Skeletal muscle satellite cell (primary cell): ENCODE measurements around the gene ATP8A2.

Experiments used
- H3K27me3 ChIP-seq: 2 replicates; pipeline ENCODE4 v1.7.0; 2013; ENCODE audit warnings: low read length; ENCODE audit not compliant: control insufficient read depth, insufficient read depth
- H3K36me3 ChIP-seq: 2 replicates; pipeline ENCODE4 v1.7.0; 2013; ENCODE audit warnings: mild to moderate bottlenecking, control low read depth, low read length; ENCODE audit not compliant: insufficient read depth
- H3K4me1 ChIP-seq: 2 replicates; pipeline ENCODE4 v1.7.0; 2013; ENCODE audit warnings: low read length; ENCODE audit not compliant: control insufficient read depth, insufficient read depth
- H3K4me2 ChIP-seq: 2 replicates; pipeline ENCODE4 v1.7.0; 2013; ENCODE audit warnings: mild to moderate bottlenecking, low read length
- H3K4me3 ChIP-seq: 2 replicates; pipeline ENCODE4 v1.7.0; 2013; ENCODE audit warnings: low read length
- H3K9ac ChIP-seq: 2 replicates; pipeline ENCODE4 v1.7.0; 2013; ENCODE audit warnings: mild to moderate bottlenecking, low read depth, low read length, moderate library complexity
- H3K9me3 ChIP-seq: replicated peaks from 2 replicates; pipeline ENCODE4 v1.7.0; 2013; ENCODE audit warnings: mild to moderate bottlenecking, control low read depth, low read length

The ATP8A2 gene

DNA sequence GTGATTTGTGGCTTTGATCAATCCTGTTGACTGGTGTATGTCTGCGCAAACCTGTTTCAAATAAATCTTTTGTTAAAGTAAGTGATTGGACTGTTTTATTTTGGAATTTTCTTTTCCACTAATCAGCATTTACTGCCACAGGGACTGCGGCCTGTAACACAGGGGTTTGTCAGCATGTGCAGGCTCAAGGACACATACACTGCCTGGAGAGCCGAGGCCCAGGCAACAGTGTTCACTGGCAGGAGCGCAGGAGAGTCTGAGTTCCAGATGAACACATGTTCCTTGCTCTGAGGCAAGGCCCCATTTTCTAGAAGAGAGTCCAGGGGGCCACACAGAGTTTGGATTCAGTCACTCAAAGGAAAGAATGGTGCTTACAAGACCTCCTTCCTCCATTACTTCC lies 654.0 kb downstream of the ATP8A2 start:
- Histone ChIP-seq H3K27me3 (no peaks in the 10 kb centered on the region), H3K4me3 (no peak overlapping the region), H3K4me2 (no peak overlapping the region), H3K9me3 (no peaks in the 10 kb centered on the region), H3K36me3 (no peaks in the 10 kb centered on the region), H3K9ac (no peak overlapping the region), H3K4me1 (peaks cover 24% of the 10 kb centered on the region)

DNA sequence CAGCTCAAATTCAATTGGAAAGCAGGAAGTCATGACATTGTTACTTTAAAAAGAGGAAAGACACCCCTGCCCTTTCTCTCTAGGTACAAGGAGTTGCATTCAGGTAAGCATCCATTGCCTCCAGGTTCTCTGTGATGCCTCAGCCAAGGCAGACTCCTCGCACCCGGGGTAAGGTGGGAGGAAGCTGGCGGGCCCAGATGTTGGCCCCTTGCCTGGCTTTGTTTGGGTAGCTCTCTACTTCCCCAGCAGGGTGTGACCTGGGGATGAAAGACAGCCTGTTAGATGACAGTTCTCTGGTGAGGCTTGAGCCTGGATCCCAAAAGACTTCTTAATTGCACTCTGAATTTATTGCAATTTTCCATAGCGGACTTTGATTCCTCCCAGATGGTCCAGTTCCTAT lies 654.4 kb downstream of the ATP8A2 start:
- Histone ChIP-seq H3K27me3 (no peaks in the 10 kb centered on the region), H3K9me3 (no peaks in the 10 kb centered on the region), H3K4me1 (peaks cover 20% of the 10 kb centered on the region), H3K4me2 (no peak overlapping the region), H3K4me3 (no peak overlapping the region), H3K9ac (no peak overlapping the region), H3K36me3 (no peaks in the 10 kb centered on the region)

DNA sequence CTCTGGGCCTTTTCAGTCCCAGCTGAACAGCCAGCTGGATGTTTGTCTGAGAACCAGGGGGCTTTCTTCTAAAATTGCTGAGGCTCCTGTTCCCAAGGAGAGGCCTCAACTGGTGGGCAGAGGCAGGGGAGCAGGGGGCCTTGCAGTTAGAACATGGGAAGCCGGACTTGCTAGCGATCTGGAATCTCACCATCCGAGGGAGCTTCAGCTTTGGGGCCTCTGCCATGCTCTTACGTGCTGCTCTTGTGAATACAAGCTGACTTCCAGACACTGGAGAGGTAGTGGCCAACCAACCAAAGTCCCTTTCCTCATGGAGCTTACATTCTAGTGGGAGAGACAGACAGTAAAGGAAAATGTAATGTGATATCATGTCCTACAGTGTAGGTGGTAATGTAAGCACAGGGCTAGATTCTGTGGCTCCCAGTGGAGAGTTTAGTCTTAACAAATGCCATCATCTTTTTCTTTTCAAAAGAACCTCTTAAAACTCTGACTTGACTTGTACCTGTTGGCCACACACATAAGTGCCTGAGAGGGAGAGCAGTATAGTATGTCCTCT lies 657.9 kb downstream of the ATP8A2 start:
- Histone ChIP-seq H3K4me1 (no peaks in the 10 kb centered on the region), H3K9ac (no peak overlapping the region), H3K4me3 (no peak overlapping the region), H3K36me3 (no peaks in the 10 kb centered on the region), H3K9me3 (no peaks in the 10 kb centered on the region), H3K27me3 (no peaks in the 10 kb centered on the region), H3K4me2 (no peak overlapping the region)

DNA sequence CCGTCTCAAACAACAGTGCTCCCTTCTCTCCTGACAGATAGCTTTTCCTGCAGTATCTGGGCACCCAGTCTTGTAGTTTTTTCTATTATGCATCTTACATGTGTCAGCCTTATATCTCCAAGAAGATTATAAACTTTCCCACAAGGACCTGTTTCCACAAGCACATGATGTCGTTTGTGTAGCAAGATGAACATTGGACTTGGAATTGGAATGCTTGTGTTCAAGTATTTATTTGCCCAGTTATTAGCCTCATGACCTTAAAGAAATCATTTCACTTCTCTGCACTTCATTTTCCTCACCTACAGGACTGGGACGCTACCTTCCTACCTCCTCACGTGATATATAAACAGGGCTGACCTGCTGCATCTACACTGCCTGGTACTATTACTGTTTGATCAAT lies 658.6 kb downstream of the ATP8A2 start:
- no peaks in the 10 kb centered on the region for H3K27me3 ChIP-seq
- no peaks in the 10 kb centered on the region for H3K4me1 ChIP-seq
- H3K9ac ChIP-seq, result no peak overlapping the region

DNA sequence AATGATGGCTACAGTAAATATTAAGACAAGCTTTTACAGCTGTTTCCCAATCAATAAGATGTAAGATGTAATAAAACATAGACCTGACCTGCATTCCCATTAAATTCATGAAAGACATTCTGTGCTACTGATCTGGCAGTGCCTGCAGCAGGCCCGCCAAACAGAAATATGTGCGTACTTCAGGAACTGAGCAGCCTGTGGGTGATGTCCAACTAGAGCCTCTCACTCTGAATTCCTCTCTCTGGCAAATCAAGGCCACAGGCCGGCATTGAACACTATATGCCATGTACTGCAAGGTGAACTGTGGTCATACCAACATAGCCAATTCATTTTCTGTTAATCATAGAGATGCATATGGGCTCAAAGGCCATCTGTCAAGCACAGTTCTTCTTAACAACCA lies 662.2 kb downstream of the ATP8A2 start:
- Histone ChIP-seq H3K36me3 (no peaks in the 10 kb centered on the region), H3K4me1 (no peaks in the 10 kb centered on the region), H3K4me2 (no peak overlapping the region), H3K9me3 (no peaks in the 10 kb centered on the region), H3K4me3 (no peak overlapping the region), H3K9ac (no peak overlapping the region), H3K27me3 (no peaks in the 10 kb centered on the region)

More for the DNA sequence above, 658.6 kb downstream of the ATP8A2 start:
- Histone ChIP-seq H3K4me2 (no peak overlapping the region), H3K36me3 (no peaks in the 10 kb centered on the region), H3K9me3 (no peaks in the 10 kb centered on the region), H3K4me3 (no peak overlapping the region)

DNA sequence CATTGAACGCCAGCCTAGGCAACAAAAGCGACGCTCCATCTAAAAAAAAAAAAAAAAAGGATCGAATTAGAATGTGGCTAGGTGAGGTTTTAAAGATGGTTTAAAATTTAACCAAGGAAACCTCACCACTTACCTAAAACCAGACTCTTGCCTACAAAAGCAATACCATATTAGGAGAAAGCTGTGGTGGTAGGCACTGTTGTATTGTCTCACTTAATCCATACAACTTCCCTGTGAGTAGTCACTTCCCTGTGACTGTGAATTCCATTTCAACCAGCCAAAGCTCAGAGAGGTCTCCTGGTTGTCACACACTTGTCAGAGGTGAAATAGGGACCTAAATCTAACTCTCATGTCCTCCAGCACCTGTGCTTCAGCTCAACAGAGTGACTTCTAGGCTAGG lies 664.6 kb downstream of the ATP8A2 start:
- H3K27me3 ChIP-seq, result no peaks in the 10 kb centered on the region
- no peak overlapping the region for H3K4me2 ChIP-seq
- H3K4me1 ChIP-seq, result no peaks in the 10 kb centered on the region
- no peak overlapping the region for H3K4me3 ChIP-seq
- H3K36me3 ChIP-seq, result no peaks in the 10 kb centered on the region
- no peaks in the 10 kb centered on the region for H3K9me3 ChIP-seq
- H3K9ac ChIP-seq, result no peak overlapping the region

DNA sequence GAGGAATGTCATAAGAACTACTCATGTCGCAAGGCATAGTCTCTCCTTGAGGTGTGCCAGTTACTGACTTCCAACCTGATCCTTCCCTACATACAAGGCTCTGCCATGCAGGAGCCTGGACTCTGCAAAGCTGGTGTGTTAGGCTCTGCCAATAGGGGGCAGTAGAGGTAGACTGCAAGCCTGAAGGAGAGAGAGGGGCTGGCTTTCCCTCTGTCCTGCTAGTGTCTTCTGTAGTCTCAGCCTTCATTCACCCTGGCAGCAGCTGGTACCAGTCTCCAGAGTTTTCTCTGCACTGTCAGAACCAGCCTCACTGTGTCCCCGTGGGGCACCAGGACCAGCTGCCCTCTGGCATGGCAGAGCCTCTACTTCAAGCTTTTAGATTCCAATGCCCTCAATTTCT lies 665.5 kb downstream of the ATP8A2 start:
- Histone ChIP-seq H3K9me3 (no peaks in the 10 kb centered on the region), H3K9ac (no peak overlapping the region), H3K36me3 (no peaks in the 10 kb centered on the region), H3K27me3 (no peaks in the 10 kb centered on the region), H3K4me3 (no peak overlapping the region), H3K4me2 (no peak overlapping the region), H3K4me1 (no peaks in the 10 kb centered on the region)

DNA sequence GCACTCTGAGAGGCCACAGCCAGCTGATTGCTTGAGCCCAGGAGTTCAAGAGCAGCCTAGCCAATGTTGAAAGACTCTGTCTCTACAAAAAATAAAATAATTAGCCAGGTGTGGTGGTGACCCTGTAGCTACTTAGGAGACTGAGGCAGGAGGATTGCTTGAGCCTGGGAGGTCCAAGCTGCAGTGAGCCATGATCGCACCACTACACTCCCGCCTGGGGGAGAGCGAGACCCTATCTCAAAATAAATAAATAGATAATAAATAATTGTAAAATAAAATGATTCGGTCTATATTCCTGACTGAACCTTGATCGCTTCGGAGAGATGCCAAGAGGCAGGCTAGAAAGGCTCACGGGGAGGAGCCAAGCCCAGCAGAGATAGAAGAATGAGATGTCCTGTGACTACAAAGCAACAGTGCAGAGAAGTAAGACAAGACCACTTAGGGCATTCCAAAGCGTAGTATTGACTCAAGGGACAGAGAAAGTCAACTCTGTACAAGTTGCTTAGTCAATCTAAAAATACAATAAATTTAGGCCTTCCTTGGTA lies 667.2 kb downstream of the ATP8A2 start:
- no peaks in the 10 kb centered on the region for H3K27me3 ChIP-seq
- no peak overlapping the region for H3K4me3 ChIP-seq
- H3K9me3 ChIP-seq, result no peaks in the 10 kb centered on the region
- no peaks in the 10 kb centered on the region for H3K4me1 ChIP-seq
- H3K36me3 ChIP-seq, result no peaks in the 10 kb centered on the region
- no peak overlapping the region for H3K9ac ChIP-seq
- H3K4me2 ChIP-seq, result no peak overlapping the region

DNA sequence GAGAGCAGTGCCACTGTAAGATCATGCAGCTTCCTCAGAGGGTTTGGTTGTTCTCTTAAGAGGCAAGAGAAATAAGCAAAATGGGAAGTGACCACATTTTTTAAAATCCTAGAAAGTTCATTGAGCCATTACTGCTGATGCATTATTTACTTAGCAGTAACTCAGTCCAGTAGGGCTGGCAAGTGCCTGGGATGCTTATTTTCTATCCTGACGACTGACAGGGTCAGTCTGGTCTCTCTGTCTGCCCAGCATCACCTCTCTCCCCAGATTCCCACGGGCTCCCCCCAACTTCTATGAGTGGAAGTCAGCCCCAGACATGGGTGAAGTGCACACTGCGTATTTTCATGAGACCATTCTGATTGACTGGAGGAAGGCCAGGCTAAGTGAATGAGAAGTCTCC lies 669.7 kb downstream of the ATP8A2 start:
- Histone ChIP-seq H3K4me2 (no peak overlapping the region), H3K27me3 (no peaks in the 10 kb centered on the region), H3K36me3 (no peaks in the 10 kb centered on the region), H3K9me3 (no peaks in the 10 kb centered on the region), H3K4me3 (no peak overlapping the region), H3K9ac (no peak overlapping the region), H3K4me1 (no peaks in the 10 kb centered on the region)

DNA sequence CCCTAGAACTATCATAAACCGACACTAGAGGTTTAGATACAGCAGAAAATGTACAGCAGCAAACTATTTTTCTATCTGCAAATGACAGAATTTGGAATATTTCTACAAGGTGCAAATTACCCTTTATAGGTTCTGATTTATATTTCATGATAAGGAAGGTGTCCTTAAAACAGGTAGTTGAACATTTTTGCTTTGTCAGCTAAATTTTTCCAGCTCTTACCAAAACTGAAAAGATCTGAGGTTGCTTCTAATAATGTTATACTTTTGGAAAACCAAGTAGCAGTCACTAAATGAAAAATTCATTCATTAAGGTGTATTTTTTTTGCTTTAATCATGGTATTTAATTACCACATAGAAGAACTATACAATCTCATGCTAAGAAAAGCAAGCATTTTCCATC lies 671.0 kb downstream of the ATP8A2 start:
- Histone ChIP-seq H3K9ac (no peak overlapping the region), H3K9me3 (no peaks in the 10 kb centered on the region), H3K4me2 (no peak overlapping the region), H3K4me3 (no peak overlapping the region), H3K4me1 (no peaks in the 10 kb centered on the region), H3K36me3 (peaks cover 3% of the 10 kb centered on the region), H3K27me3 (no peaks in the 10 kb centered on the region)

DNA sequence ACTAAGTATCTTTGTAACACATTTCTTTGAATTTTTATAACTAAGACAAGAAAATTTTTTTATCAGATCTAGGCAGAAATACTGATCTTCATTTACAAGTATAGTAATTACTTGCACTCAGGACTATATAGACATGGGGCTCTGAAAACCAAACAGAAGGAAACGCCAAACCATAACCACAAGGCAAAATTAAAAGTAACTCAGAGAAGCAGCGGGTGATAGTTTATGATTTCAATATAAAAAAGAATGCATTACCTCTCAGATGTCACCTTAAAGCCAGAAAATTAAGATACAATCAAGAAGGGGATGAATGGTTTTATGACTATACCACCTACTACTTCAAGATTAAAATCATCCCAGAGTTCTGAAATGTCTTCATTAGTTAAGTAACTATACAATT lies 673.4 kb downstream of the ATP8A2 start:
- Histone ChIP-seq H3K4me1 (no peaks in the 10 kb centered on the region), H3K4me2 (no peak overlapping the region), H3K4me3 (no peak overlapping the region), H3K27me3 (peaks cover 15% of the 10 kb centered on the region), H3K9ac (no peak overlapping the region), H3K36me3 (peaks cover 3% of the 10 kb centered on the region), H3K9me3 (no peaks in the 10 kb centered on the region)

DNA sequence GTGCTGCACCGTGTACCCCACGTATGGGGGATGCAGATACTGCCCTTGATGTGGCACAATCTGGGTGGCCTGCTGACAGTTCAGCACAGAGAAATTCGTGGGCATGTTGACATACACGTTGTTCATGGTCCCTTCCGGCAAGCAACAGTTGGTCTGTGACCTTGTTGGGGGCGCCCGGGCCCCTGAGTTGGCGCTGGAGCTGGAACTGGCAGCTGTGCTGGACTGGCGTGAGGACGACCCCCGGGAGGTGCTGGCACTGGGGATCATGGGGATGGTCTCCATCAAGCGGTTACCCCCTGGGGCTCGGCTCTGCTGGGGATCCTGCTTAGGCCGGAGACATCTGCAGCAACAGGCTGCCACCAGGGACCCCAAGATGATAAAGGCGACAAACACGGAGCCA lies 674.9 kb downstream of the ATP8A2 start:
- no peak overlapping the region for H3K4me3 ChIP-seq
- no peak overlapping the region for H3K9ac ChIP-seq
- peaks cover 3% of the 10 kb centered on the region for H3K36me3 ChIP-seq
- no peaks in the 10 kb centered on the region for H3K4me1 ChIP-seq
- peaks cover 22% of the 10 kb centered on the region for H3K27me3 ChIP-seq
- H3K4me2 ChIP-seq, result no peak overlapping the region
- H3K9me3 ChIP-seq, result no peaks in the 10 kb centered on the region
